ACHN (cell line): ENCODE measurements around the gene GPAM.

Experiments
- DNase-seq: peaks from one replicate; pipeline ENCODE4 v3.0.0-alpha.2; 2015
- in situ Hi-C: cut with HindIII; loops from 2 replicates; pipeline ENCODE4 v1.10.0; 2017; ENCODE audit warnings: low sequenced_read_pairs, low pct_ligation_motif_present, low pct_unique_long_range_greater_than_20kb

The GPAM gene

DNA sequence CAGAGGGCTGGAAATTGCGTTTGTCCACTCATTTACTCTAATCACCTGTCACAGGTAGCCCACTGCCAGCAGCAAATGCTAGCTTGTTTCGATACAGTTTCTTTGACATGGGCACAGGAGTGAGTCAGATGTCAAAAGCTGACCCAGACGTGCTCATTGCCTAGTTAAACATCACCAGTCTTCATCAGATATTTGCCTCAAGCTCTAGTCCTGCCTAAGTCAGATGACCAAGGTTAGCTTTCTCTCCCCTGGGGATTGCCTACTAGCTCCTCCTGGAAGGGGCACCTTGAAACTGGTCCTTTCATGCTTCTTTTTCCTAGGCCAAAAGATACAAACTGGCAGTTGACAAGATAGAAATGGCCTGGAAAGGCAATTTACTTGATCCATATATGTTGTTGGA, 35.2 kb downstream of the GPAM start:
- peak; percentile 28 for DNase-seq
- in situ Hi-C loops, result no loop called here

DNA sequence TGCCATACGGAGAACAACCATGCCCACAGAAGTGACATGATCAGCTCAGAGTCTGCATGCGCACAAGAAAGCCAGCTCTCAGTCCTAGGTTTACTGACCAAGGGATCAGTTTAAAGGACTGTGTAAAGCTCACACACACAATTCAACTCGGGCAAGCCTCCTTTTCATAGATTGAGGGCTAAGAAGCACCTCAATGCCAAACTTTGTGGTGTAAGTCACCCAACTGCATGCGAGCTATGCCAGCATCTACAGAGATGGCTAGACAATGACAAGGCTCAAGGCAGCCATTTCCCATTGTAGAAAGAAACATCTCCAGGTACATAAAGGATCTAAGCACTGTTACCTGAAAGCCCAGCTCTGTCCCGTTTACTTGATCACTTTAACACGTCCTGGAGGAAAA, 36.8 kb downstream of the GPAM start:
- in situ Hi-C loops, result no loop called here

DNA sequence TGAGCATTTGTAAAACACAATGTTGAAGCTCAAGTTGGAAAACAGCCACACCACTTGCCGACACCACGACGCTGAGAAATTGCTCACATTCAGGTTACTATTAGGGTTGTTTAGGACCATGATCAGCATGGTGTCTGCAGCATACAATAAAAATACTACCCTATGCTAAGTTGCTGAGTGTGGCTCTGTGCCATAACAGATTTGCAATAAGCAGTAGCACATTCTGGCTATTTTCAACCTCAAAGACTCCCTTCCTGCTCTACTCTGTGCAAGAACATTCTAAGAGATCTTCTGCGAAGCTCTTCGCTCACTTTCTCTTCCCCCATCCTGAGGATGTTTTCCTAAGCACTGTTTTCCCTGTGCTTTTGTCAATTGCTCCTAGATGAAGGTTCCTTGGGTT, 38.3 kb downstream of the GPAM start:
- in situ Hi-C loops, result no loop called here
- no peak for DNase-seq

More for the DNA sequence above, 36.8 kb downstream of the GPAM start:
- DNase-seq, result no peak

DNA sequence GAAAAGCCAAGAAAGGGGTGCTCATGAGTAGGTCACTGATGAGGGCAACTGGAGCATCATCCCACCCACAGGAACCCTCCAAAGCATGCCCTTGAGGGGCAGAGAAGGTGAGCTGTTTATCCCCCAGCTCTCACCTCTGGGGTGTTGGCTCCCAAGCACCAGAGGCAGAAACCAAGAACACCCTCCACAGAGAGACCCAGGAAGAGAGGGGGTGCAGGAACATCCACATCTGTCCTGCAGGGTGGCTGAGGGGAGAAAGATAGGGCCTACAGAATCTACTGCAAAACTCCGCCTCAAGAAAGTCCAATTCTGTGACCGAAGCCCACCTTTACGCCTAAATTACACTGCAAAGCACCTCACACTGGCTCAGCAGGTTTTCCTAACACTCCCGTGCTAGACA, 40.1 kb downstream of the GPAM start:
- in situ Hi-C loops, result no loop called here
- no peak for DNase-seq

DNA sequence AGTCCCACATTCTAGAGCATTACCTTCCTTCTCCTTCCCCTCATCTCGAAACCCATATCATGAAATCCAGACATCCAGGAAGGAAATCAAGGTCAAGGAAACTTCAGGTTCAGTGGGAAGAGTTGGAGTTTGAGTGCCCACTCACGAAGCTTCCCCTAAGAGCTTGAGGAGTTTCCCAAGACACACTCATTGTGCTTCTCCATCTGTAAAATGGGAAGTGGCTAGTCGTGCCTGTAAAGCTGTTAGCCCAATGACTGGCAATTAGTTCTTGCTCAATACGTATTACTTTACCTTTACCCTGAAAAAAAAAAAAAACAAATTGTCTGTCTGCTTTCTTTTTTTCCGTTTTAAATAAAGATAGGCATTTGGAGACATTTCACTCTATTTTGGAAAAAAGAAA, 42.3 kb downstream of the GPAM start:
- in situ Hi-C loops, result no loop called here
- no peak for DNase-seq

DNA sequence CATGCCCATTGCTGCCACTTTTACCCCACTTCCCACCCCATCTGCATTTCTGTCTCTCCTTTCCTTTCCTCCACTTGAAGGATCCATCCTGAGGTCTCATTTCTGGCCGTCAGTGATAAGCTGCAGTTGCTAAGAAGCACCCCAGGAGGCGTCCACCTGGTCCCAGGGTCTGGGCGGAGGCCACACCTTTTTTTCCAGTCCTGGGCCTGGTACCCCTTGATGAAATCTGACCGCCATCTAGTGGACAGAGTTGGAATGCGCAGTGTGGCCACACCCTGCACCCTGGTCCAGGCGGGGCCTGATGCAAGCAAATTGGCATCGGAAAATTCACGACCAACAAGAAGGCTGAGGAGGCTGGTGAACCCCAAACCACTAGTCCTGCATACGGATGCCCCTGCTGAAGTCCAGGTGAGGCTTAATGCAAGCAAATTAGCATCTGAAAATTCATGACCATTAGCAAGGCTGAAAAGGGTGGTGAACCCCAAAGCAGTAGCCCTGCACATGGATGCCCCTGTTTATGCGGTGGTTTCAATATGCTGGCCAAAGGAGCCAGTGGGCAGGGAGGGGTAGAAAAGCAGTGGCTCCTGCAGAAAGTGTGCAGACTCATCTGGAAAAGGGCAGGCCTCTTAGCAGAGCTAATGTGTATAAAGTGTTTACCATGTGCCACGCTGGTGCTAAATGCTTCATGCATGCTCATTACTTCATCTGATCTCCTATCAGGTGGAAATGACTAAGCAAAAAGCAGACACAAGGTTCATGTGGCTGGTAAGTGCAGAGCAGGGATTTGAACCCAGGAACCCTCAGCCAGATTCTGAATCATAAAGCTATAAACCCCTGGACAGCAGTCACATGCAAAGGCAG, 43.2 kb downstream of the GPAM start:
- DNase-seq, result peak; percentile 88
- in situ Hi-C loops, result no loop called here

DNA sequence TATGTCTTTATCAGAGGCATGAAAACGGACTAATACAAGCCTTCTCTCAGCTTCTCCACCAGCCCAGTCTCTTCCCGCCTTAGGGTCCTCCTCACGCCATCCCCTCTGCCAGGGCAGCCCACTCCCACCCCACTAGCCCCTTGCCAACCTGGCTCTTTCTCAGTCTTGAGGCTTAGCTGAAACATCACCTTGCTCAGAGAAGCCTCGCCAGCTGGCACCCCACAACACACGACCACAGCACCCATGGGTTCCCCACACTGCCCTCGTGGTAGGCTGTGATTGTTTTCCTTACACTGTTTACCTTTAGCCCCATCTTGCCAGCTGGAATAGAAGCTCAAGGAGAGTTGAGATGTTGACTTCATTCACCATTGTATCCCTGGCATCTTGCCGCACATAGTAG, 44.4 kb downstream of the GPAM start:
- in situ Hi-C loops, result no loop called here
- DNase-seq, result no peak

DNA sequence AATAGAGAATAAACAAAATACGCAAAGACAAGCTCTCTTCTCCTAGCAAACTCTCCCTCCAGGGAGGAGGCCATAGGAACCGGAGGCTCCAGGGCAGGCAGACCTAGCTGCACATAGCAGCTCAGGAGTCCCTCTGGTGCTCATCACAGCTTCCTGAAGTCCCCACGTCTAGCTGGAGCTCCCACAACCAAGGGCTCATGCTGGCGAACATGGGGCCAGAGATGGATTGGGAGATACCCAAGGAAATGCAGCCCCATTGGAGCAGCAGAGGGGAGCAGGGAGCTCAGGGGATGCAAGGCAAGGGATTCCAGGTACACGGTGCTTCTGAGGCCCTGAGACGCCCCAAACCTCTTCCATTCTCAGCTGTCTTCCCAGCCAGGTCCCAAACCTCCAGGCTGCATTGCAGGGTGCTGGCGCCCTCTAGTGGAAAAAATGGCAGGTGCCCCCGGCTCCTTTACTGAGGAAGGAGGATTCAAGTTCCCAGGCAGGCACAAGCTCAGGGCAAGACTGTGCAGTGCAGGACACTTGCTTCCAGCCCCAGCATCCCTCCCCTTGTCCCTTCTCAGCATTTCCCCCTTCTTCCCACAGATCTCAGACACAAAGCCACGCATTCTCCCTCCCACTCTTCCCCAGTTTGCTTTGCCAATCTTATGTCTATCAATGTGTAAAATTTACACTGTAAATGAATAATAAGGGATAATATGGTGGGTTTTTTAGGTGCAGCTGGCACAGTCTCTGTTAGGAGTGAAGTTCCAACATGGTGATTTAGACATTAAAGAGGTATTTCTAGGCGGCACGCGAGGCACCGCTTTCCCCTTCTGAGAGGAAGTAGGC, 46.2 kb downstream of the GPAM start:
- in situ Hi-C loops, result no loop called here
- DNase-seq, result peak; percentile 71

DNA sequence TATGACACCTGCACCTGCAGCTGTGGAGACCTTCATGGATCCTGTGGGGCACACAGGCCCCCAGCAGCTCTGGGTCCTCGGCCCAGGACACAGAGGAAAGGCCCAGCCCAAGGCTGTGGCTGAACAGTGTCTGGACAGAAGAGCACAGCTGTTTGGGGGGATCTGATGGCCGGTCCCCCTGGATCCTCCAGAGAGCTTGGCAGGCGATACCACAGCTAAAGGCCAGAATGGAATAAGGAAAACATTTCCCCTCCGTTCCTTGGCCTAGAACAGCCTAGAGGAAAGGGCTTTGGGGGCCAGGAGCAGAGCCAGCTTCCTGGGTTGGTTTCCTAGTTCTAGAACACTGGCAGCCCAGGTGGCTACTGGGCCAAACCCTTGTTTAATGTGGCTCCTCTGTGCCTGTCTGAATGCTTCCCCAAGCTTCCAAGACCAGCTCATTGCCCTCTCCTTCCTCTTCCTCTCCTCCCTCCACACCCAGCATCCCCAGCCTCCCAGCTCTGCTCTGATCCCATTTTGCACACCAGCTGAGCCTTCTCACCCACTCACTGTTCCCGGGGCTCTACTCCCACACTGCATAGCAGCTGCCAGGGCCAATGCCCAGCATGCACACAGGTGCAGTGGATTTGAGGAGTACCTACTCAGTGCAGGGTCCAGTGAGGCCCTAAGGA, 46.9 kb downstream of the GPAM start:
- no peak for DNase-seq
- in situ Hi-C loops, result no loop called here

DNA sequence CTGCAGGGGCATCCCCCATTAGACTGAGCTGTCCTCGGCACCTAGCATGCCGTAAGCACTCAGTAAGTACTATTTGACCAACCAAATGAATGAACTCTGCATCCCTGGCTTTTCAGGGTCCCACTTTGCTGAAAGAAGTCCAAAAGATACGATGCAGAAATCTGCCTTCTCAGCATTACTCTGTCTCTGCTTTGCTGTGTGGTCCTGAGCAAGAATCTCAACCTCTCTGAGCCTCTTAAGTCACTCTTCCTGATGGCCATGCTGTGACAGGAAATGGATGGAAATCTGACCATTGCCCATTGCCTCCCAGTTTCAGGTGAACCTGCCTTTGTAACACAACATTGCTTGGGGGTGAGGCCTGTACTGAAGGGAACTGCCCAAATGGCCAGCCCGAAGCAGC, 48.0 kb downstream of the GPAM start:
- in situ Hi-C loops, result no loop called here
- DNase-seq, result no peak

DNA sequence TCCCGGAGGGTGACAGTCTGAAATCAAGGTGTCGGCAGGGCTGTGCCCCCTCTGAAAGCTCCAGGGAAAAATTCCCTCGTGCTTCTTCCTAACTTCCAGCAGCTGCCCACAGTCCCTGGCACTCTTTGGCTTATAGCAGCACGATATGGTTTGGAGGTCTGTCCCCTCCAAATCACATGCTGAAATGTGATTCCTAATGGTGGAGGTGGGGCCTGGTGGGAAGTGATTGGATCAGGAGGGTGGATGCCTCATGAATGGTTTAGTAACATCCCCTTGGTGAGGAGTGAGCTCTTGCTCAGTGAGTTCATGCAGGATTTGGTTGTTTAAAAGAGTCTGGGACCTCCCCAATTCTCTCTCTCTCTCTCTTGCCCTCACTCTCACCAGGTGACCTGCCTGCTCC, 51.1 kb downstream of the GPAM start:
- in situ Hi-C loops, result no loop called here
- DNase-seq, result no peak

DNA sequence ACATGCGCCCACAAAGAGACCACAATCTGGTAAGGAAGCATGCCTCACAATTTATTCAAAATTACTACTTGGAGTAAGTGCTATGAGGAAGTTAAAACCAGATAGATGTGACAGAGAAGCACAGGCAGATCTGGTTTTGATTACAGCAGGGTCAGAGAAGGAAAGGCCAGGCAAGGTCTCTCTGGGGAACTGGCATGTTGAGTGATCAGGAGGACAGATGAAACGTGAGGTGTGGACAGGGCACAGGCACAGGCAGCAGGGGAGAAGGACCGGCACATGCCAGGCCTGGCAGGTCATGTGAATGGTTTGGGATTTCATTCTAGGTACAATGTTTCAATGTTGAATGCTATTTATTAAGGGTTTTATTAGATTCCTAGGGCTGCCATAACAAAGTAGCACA, 51.6 kb downstream of the GPAM start:
- in situ Hi-C loops, result no loop called here
- DNase-seq, result no peak

DNA sequence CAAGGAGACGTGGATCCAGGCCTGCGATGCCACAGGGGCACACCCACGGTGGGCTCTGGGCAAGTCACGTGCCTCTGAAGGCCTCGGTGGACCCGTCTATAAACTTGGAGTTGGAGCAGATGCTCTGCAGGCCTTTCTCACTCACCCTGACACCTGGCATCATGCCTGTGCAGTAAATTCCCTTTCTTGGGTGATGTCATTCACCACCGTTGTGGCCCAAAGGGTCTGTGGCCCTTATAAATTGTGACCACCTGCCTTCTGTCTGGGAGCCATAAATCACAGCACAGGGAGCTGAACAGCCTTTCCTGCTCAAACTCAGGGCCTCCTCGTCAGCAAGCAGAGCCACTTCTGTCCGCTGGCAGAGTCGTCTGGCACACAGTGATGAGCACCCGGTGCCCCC, 52.2 kb downstream of the GPAM start:
- DNase-seq, result no peak
- in situ Hi-C loops, result no loop called here

DNA sequence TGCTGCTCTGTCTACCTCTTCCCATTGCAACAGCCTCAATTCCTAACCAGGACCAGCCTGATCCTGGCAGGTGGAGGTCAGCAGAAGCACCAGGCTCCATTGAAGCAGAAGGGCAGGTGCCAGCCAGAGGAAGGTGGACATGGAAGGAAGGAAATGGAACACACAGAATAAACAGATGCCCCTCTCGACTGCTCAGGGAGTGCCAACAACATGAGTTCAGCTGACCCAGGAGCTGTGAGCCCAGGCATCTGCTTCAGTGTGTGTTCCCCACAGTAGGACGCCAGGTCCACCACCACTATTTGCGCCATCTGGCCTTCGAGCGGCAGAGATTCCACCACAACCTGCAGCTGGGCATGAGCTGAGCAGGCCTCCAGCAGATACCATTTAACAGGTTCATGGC, 56.7 kb downstream of the GPAM start:
- DNase-seq, result no peak
- in situ Hi-C loops, result no loop called here

DNA sequence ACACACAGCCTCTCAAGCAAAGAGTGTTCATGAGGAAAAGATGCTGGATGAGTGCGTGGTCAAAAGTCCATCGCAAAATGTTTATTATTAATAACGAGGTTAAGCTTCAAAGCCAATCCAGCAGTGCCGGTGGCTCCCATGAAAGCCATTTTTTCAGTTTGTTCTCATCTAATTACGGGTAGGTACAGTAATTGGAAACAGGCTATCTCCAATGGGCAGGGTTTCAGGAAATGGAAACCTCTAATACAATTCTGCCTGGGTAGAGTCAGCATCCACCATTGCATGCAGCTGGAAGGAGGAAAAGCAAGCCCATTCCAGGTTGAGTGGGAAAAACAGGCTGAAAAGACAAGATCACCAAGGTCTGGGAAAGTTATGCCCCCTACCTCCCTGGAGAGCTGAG, 57.4 kb downstream of the GPAM start:
- DNase-seq, result no peak
- in situ Hi-C loops, result no loop called here

DNA sequence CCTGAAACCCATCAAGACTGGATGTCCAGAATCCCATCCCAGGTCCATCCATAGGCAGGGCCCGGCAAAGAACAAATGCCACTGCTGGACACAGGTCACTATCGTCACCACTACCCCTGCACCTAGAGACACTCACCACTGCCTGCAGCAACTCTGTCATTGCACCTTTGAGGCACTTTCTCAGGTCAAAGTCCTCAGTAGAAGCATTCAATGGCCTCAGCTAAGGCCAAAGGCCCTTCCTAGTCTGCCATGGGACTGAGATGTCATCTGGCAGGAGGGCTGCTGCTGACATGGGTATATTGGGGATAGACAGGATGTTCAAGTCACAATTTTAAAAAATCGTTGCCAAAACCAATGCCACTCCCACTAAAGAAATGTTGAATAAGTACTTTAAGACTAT, 58.7 kb downstream of the GPAM start:
- in situ Hi-C loops, result no loop called here
- no peak for DNase-seq

DNA sequence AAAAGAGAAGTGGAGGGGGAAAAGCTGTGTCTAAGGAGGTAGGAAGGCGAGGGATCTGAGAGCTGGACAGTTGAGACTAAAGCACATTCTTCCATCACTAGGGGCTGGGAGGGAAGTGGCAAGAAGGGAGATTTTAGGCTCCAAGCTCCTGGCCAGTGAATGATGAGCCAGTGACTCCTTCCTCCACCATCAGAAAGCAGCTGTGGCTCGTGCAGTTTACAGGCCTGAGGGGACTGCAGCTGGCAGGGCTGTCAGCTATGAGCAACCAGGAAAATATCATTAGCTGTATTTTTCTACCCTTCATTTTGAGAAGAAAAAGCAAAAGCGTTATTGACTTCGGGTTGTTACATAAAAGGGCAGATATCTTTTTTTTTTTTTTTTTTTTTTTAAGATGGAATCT, 60.7 kb downstream of the GPAM start:
- no peak for DNase-seq

DNA sequence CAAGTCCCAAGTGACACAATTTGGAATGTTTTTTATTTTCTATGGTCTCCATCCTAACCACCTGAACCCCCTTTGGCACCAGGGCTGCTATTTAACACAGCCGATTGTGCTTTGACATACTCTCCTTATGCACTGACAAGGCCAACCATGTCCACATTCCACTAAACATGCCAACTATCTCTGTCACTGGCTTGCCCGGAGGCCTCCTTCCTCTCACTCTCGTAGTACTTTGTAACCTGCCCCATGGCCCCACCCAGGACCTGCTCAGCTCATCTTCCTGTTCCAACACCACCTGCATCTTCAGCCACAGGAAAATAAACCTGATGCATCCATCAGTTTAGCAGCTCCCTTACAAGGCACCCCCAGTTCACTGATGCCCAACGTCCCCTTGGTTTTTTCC, 63.1 kb downstream of the GPAM start:
- DNase-seq, result no peak
- in situ Hi-C loops, result no loop called here

More for the DNA sequence above, 60.7 kb downstream of the GPAM start:
- in situ Hi-C loops, result no loop called here

DNA sequence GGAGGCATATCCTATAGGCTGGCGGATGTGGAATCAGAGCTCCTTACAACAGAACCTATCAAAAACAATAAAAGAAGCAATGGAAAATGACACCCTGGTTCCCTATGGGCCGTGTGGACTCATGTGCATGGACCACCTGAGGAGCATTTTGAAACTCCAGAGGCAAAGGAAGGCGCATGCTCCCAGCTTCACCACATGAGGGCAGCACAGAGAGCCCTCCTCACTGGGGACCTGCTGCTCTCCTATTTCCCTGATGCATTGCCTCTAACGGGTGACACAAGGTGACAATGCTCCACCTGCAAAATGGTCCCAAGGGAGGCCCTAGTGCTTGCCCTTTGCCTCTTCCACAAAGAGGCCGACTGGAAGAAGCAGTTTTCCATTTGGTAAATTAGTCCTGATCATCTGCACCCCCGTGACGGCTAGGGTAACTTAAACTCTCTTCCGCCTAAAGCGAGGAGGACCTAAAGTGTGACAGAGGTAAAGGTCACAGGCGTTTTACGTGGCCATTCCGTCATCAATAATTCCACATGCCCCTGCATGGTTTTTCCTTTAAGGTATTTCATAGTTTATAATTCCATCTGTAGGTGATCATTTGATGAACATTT, 67.7 kb downstream of the GPAM start:
- in situ Hi-C loops, result no loop called here
- peak; percentile 46 for DNase-seq
